Trophoblast cell (in vitro differentiated cells and primary cell): Measurements from ENCODE around the gene NEUROD1.

Source experiments
- DNase-seq, 2 donors: peaks; one replicate each; pipeline ENCODE4 v3.0.0-alpha.2; 2016
- H2AFZ ChIP-seq: 2 replicates; pipeline ENCODE4 v1.6.1; 2013; ENCODE audit warnings: low read length, moderate library complexity, mild to moderate bottlenecking; ENCODE audit not compliant: insufficient read depth, poor library complexity
- H2AK5ac ChIP-seq: 2 replicates; pipeline ENCODE4 v1.6.1; 2013; ENCODE audit warnings: mild to moderate bottlenecking, low read length
- H2BK120ac ChIP-seq: 2 replicates; pipeline ENCODE4 v1.6.1; 2013; ENCODE audit warnings: low read length, mild to moderate bottlenecking, moderate library complexity; ENCODE audit not compliant: insufficient read depth, poor library complexity
- H2BK12ac ChIP-seq: 2 replicates; pipeline ENCODE4 v1.6.1; 2013; ENCODE audit warnings: mild to moderate bottlenecking, low read length, moderate library complexity
- H2BK5ac ChIP-seq: 2 replicates; pipeline ENCODE4 v1.6.1; 2013; ENCODE audit warnings: low read length, low read depth, moderate library complexity, mild to moderate bottlenecking; ENCODE audit not compliant: poor library complexity
- H3K14ac ChIP-seq: 2 replicates; pipeline ENCODE4 v1.6.1; 2013; ENCODE audit warnings: mild to moderate bottlenecking, low read length
- H3K18ac ChIP-seq: 2 replicates; pipeline ENCODE4 v1.6.1; 2013; ENCODE audit warnings: mild to moderate bottlenecking, low read length
- H3K23ac ChIP-seq: 2 replicates; pipeline ENCODE4 v1.6.1; 2013; ENCODE audit warnings: low read length
- H3K27ac ChIP-seq: 2 replicates; pipeline ENCODE4 v1.5.1; 2013; ENCODE audit warnings: low read depth, mild to moderate bottlenecking, inconsistent platforms, low read length, moderate library complexity
- H3K27me3 ChIP-seq: 2 replicates; pipeline ENCODE4 v1.6.1; 2013; ENCODE audit warnings: inconsistent platforms, mild to moderate bottlenecking, low read length, moderate library complexity; ENCODE audit not compliant: insufficient read depth
- H3K36me3 ChIP-seq, 2 experiments: 1 replicate in 1 of 2; 2 replicates in 1 of 2; pipeline ENCODE4 v1.6.1; 2013; ENCODE audit warnings: low read length in 2 of 2, mild to moderate bottlenecking in 2 of 2, moderate library complexity in 1 of 2; ENCODE audit not compliant: insufficient read depth in 2 of 2, control insufficient read depth in 1 of 2
- H3K4ac ChIP-seq: 2 replicates; pipeline ENCODE4 v1.6.1; 2013; ENCODE audit warnings: low read depth, mild to moderate bottlenecking, low read length, moderate library complexity
- H3K4me1 ChIP-seq, 2 experiments: 1 replicate in 1 of 2; 2 replicates in 1 of 2; pipeline ENCODE4 v1.6.1; 2013; ENCODE audit warnings: low read length in 2 of 2, mild to moderate bottlenecking in 2 of 2, moderate library complexity in 1 of 2; ENCODE audit not compliant: insufficient read depth in 2 of 2, control insufficient read depth in 1 of 2
- H3K4me2 ChIP-seq: 2 replicates; pipeline ENCODE4 v1.6.1; 2013; ENCODE audit warnings: inconsistent platforms, mild to moderate bottlenecking, low read length, moderate library complexity
- H3K4me3 ChIP-seq: 2 replicates; pipeline ENCODE4 v1.5.1; 2013; ENCODE audit warnings: mild to moderate bottlenecking, low read depth, low read length, inconsistent platforms
- H3K79me1 ChIP-seq: one replicate; pipeline ENCODE4 v1.6.1; 2013; ENCODE audit warnings: low read length
- H3K79me2 ChIP-seq: 2 replicates; pipeline ENCODE4 v1.6.1; 2013; ENCODE audit warnings: low read length, mild to moderate bottlenecking; ENCODE audit not compliant: control insufficient read depth, insufficient read depth, poor library complexity
- H3K9ac ChIP-seq: 2 replicates; pipeline ENCODE4 v1.6.1; 2013; ENCODE audit warnings: mild to moderate bottlenecking, low read length
- H3K9me3 ChIP-seq: 2 replicates; pipeline ENCODE4 v1.6.1; 2013; ENCODE audit warnings: low read depth, mild to moderate bottlenecking, control low read depth, inconsistent platforms, low read length; ENCODE audit not compliant: insufficient read depth
- H4K12ac ChIP-seq: 2 replicates; pipeline ENCODE4 v1.6.1; 2013; ENCODE audit warnings: low read depth, mild to moderate bottlenecking, low read length, moderate library complexity
- H4K8ac ChIP-seq: 2 replicates; pipeline ENCODE4 v1.6.1; 2013; ENCODE audit warnings: low read depth, mild to moderate bottlenecking, low read length, moderate library complexity
- H4K91ac ChIP-seq: one replicate; pipeline ENCODE4 v1.6.1; 2013; ENCODE audit warnings: low read depth, mild to moderate bottlenecking, low read length, moderate library complexity
- WGBS: extraction: QIAGEN DNeasy Blood & Tissue Kit; methylation state at CpG from one replicate; pipeline ENCODE4 v1.1.7; 2013; ENCODE audit warnings: missing lambda C conversion rate; ENCODE audit not compliant: insufficient read length, insufficient coverage; ENCODE audit errors: extremely low coverage; 5-methylcytosine and 5-hydroxymethylcytosine counted together

The NEUROD1 gene

DNA sequence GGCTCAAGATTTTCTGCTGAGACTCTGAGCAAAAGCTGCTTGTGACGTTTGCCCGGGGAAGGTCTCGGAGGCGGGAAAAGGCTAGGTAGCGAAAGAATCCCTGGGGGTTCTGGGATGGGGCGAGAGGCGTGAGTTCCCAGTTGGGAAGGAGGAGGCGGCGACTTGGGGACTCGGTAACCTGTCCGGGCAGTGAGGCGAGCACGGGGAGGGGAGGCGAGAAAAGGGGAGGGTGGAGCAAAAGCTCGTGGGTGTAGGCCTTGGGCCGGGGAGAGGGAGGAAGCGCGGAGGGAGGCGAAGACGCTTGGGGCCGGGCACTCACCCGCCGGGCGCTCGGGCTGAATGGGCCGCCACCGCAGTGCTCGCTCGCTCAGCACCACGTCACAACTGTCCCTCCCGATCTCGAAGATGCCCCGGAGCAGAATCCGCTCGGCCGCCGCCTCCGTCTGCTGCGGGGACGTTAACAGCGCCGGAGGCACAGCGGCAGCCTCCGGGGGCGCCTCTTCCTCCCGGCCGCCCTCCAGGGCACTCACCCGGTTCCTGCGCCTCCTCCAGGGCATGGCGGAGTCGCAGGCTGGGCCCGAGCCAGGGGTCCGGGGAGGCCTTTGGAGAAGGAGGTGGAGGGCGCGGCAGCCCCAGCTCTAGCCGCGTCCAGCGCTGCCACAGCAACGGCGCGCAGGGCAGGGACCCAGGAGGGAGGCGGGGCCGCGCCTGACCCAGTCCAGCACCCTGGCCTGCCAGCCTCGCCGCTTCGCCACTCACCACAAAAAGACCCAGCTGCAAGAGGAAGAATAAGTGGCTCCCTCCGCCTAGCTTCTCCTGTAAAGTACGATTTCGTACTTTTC is 23.6 kb downstream of the NEUROD1 start, which contains the start of gene CERKL:
CERKL (minus strand) TSS at position 656 of the 842 bp plus-strand sequence; CDS start at position 557, 99 bp downstream.
- Histone ChIP-seq H3K27ac (no peak within 1 kb of the TSS), H4K91ac (no peak within 1 kb of the TSS), H3K27me3 (peaks cover 2% of the 10 kb centered on the region), H2BK12ac (no peak within 1 kb of the TSS), H4K12ac (no peak within 1 kb of the TSS), H3K9ac (no peak within 1 kb of the TSS), H3K4me2 (peak within 1 kb of the TSS; percentile 67), H2AK5ac (no peak within 1 kb of the TSS), H2BK120ac (no peak within 1 kb of the TSS), H3K79me2 (no peaks in the 10 kb centered on the region), H3K36me3 (no peaks in the 10 kb centered on the region), H3K18ac (no peak within 1 kb of the TSS), H3K9me3 (no peaks in the 10 kb centered on the region), H3K4me3 (peak within 1 kb of the TSS; percentile 46), H2AFZ (peak within 1 kb of the TSS; percentile 24), H3K79me1 (no peaks in the 10 kb centered on the region), H2BK5ac (no peak within 1 kb of the TSS), H3K4ac (no peak within 1 kb of the TSS), H3K23ac (no peak within 1 kb of the TSS), H4K8ac (peak within 1 kb of the TSS; percentile 22), H3K14ac (no peak within 1 kb of the TSS), H3K4me1 (peaks cover 3 to 10% of the 10 kb centered on the region in 2 experiments)
- WGBS, result no CpG with 5 or more reads among the region's 70 CpGs
- peak; percentile 1 to 27 for DNase-seq

DNA sequence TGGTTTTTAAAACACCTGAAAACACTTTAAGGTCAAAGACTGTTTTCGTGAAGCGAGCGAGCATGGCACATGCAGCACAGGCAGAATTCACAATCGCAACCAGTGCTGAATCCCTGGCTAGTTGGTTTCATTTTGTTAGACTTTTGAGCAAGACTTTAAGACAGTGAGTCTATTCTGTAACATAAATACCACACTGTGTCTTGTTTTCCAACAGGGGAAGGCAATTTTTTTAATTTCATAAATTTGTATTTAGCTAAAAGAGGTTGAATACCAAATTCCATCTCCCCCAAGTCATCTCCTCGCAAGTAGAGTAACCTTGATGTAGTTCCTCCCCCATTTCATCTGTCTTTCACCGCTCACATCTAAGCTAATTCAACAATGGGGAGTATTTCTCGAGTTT is 24.8 kb downstream of the NEUROD1 start:
- H3K14ac ChIP-seq, result no peak overlapping the region

DNA sequence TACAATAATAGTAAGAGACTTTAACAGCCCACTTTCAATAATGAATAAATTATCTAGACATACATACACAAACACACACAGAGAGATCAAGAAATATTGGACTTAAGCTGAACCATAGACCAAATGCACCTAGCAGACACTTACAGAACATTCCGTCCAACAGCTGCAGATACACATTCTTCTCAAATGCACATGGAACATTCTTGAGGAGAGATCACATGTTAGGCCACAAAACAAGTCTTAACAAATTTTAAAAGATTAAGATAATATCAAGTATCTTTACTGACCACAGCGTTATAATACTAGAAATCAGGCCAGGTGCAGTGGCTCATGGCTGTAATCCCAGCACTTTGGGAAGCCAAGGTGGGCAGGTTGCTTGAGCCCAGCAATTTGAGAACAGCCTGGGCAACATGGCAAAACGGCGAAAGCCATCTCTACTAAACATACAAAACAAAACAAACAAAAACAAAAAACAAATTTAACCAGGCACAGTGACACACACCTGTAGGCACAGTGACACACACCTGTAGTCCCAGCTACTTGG is 30.8 kb downstream of the NEUROD1 start:
- Histone ChIP-seq H3K27me3 (no peaks in the 10 kb centered on the region), H3K79me1 (no peaks in the 10 kb centered on the region), H2AFZ (no peak overlapping the region), H2AK5ac (no peak overlapping the region), H3K9me3 (no peaks in the 10 kb centered on the region), H3K23ac (no peak overlapping the region), H3K4ac (no peak overlapping the region), H3K27ac (no peak overlapping the region), H3K4me3 (no peak overlapping the region), H4K8ac (no peak overlapping the region), H3K4me2 (no peak overlapping the region), H3K4me1 (no peaks in the 10 kb centered on the region), H3K14ac (no peak overlapping the region), H4K12ac (no peak overlapping the region), H4K91ac (no peak overlapping the region), H3K36me3 (no peaks in the 10 kb centered on the region), H2BK5ac (no peak overlapping the region), H2BK120ac (no peak overlapping the region), H3K79me2 (no peaks in the 10 kb centered on the region), H3K9ac (no peak overlapping the region), H2BK12ac (no peak overlapping the region), H3K18ac (no peak overlapping the region)
- DNase-seq, result no peak
- WGBS, result no CpG with 5 or more reads among the region's 4 CpGs

More for the DNA sequence above, 24.8 kb downstream of the NEUROD1 start:
- no peak overlapping the region for H2AK5ac ChIP-seq
- H2BK120ac ChIP-seq, result no peak overlapping the region
- WGBS, result no CpG with 5 or more reads among the region's 7 CpGs
- H3K23ac ChIP-seq, result no peak overlapping the region
- H3K4me3 ChIP-seq, result no peak overlapping the region
- H3K9ac ChIP-seq, result no peak overlapping the region
- no peak overlapping the region for H2BK12ac ChIP-seq
- H3K36me3 ChIP-seq, result no peaks in the 10 kb centered on the region
- peaks cover 3 to 10% of the 10 kb centered on the region in 2 experiments for H3K4me1 ChIP-seq
- no peak overlapping the region for H4K8ac ChIP-seq
- no peak for DNase-seq
- no peak overlapping the region for H3K4ac ChIP-seq
- no peaks in the 10 kb centered on the region for H3K79me2 ChIP-seq
- no peak overlapping the region for H2AFZ ChIP-seq
- peaks cover 2% of the 10 kb centered on the region for H3K27me3 ChIP-seq
- H3K79me1 ChIP-seq, result no peaks in the 10 kb centered on the region
- H4K91ac ChIP-seq, result no peak overlapping the region
- no peak overlapping the region for H3K4me2 ChIP-seq
- no peak overlapping the region for H2BK5ac ChIP-seq
- no peaks in the 10 kb centered on the region for H3K9me3 ChIP-seq
- no peak overlapping the region for H3K18ac ChIP-seq
- no peak overlapping the region for H3K27ac ChIP-seq
- no peak overlapping the region for H4K12ac ChIP-seq

DNA sequence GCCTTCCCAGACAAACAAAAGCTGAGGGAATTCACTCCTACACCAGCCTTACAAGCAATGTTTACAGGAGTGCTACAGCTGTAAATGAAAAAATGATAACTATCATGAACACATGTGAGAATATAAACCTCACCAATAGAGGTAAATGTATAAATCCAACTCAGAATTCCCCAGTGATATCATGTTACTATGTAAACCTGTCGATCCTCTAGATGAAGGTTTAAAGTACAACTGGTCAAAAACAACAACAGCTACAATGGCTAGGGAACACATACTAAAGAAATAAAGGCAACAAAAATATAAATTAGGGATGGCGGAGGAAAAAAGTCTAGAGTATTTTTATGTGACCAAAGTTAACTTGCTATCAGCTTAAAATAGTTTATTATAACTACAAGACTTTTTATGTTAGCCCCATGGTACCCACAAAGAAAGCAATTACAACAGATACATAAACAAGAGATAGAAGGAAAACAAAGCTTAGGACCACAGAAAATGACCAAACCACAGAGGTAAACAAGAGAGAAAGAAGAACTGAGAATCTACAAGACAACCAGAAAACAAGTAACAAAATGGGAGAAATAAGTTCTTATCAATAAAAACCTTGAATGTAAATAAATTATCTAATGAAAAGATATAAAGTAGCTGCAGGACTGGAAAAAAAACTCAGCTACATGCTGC is 31.7 kb downstream of the NEUROD1 start:
- H2BK5ac ChIP-seq, result no peak overlapping the region
- H4K91ac ChIP-seq, result no peak overlapping the region
- H4K12ac ChIP-seq, result no peak overlapping the region
- no peak for DNase-seq
- no peaks in the 10 kb centered on the region for H3K9me3 ChIP-seq
- no peak overlapping the region for H3K27ac ChIP-seq
- H3K4me1 ChIP-seq, result no peaks in the 10 kb centered on the region
- H2AFZ ChIP-seq, result no peak overlapping the region
- H3K14ac ChIP-seq, result no peak overlapping the region
- no peak overlapping the region for H3K18ac ChIP-seq
- H2BK12ac ChIP-seq, result no peak overlapping the region
- H3K4ac ChIP-seq, result no peak overlapping the region
- no peak overlapping the region for H2AK5ac ChIP-seq
- H3K79me2 ChIP-seq, result no peaks in the 10 kb centered on the region
- H3K23ac ChIP-seq, result no peak overlapping the region
- WGBS, result no CpG with 5 or more reads among the region's 2 CpGs
- no peak overlapping the region for H3K4me3 ChIP-seq
- H3K4me2 ChIP-seq, result no peak overlapping the region
- H3K27me3 ChIP-seq, result no peaks in the 10 kb centered on the region
- H3K79me1 ChIP-seq, result no peaks in the 10 kb centered on the region
- no peak overlapping the region for H3K9ac ChIP-seq
- H3K36me3 ChIP-seq, result no peaks in the 10 kb centered on the region
- no peak overlapping the region for H4K8ac ChIP-seq
- no peak overlapping the region for H2BK120ac ChIP-seq
